ENCODE data around the gene TIMM8A.

DNA sequence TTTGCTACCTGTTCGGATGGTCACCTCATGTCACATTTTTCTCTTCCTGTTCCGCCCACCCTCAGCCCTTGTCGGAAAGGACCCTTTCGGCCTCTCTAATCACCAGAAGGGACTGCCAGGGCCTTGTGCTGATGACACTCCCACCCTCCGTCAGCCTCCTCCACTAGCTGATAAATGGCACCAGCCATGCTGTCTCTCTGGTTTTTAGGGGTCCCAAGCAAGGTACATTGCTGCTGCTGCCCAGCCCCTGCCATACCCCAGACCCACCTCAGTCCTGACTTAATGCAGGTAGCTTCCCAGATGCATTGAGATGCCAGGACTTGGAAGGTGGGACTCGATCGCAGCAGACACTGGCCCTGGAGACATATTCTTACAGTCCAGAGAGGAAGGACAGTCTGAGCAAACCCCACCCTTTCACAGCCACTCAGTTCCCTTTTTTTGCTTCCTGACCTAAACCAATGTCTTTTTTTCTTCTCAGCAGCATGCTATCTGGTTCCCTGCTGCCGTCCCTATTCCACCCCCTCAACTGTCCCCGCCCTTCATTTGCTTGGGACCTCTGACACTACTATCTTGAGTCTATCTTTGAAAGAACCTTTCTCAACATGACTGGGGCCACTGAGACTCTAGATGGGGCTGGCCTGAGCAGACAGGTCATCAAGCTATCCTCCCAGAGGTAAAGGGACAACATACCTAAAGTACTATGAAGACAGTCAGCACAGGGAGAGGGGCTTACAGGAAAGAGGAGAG lies 37.4 kb upstream of the TIMM8A start, which contains the start of gene BTK:
- TF ChIP-seq EZH2 (IDR thresholded peaks at IDR 0.05; ENCODE audit: borderline replicate concordance, insufficient read depth, low read length, poor library complexity, severe bottlenecking), result no peak
- TF ChIP-seq, protein P1, sequence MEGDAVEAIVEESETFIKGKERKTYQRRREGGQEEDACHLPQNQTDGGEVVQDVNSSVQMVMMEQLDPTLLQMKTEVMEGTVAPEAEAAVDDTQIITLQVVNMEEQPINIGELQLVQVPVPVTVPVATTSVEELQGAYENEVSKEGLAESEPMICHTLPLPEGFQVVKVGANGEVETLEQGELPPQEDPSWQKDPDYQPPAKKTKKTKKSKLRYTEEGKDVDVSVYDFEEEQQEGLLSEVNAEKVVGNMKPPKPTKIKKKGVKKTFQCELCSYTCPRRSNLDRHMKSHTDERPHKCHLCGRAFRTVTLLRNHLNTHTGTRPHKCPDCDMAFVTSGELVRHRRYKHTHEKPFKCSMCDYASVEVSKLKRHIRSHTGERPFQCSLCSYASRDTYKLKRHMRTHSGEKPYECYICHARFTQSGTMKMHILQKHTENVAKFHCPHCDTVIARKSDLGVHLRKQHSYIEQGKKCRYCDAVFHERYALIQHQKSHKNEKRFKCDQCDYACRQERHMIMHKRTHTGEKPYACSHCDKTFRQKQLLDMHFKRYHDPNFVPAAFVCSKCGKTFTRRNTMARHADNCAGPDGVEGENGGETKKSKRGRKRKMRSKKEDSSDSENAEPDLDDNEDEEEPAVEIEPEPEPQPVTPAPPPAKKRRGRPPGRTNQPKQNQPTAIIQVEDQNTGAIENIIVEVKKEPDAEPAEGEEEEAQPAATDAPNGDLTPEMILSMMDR (IDR thresholded peaks at IDR 0.05; ENCODE audit: poor library complexity, severe bottlenecking), result no peak
- no peak for TF ChIP-seq EP300 (conservative IDR thresholded peaks at IDR 0.05; ENCODE audit: poor library complexity, severe bottlenecking)
- no peak for TF ChIP-seq POLR2AphosphoS5 (IDR thresholded peaks at IDR 0.05)
- TF ChIP-seq MXI1 (conservative IDR thresholded peaks at IDR 0.05; ENCODE audit: poor library complexity, severe bottlenecking), result no peak

Measured in neural cell (in vitro differentiated cells).